ENCODE measurements around the gene BLOC1S5.

GRCh38 chr6:8005136-8005535 is 59.1 kb downstream of the BLOC1S5 start:
- no peak for TF ChIP-seq CTCF (IDR thresholded peaks at IDR 0.05)
- TF ChIP-seq EZH2 (IDR thresholded peaks at IDR 0.05) = no peak
- no peak for TF ChIP-seq EZH2phosphoT487 (IDR thresholded peaks at IDR 0.05)
